Esophagus squamous epithelium (tissue), 4 donors: ENCODE data around the gene IGDCC3.

Experiments used
- CTCF ChIP-seq, 6 experiments: fragments of 450-650 bp in 4 of 6; fragments of 200-600 bp in 2 of 6; sonication (generic) in 2 of 6; IDR thresholded peaks; one replicate each; pipeline ENCODE4 v1.5.1; 2016 to 2019; ENCODE audit warnings: antibody characterized with exemption in 6 of 6, mild to moderate bottlenecking in 4 of 6, moderate library complexity in 4 of 6
- POLR2A ChIP-seq, 4 donors: fragments of 450-650 bp; IDR thresholded peaks; one replicate each; pipeline ENCODE4 v1.6.1; 2017; ENCODE audit warnings: antibody characterized with exemption in 4 of 4, mild to moderate bottlenecking in 4 of 4, moderate library complexity in 3 of 4

GRCh38 chr15:65406424-65407000, 28.7 kb upstream of the IGDCC3 start:
- no peak for TF ChIP-seq CTCF (IDR thresholded peaks at IDR 0.05)
- TF ChIP-seq POLR2A (IDR thresholded peaks at IDR 0.05) = no peak
